Measurements from ENCODE around the gene CACNA2D3.
"Not testable (repeated sequence)": the region's sequence is repeated elsewhere in the genome, so short reads cannot be mapped to it uniquely, and the experiment has no call there.

Gene CACNA2D3

DNA sequence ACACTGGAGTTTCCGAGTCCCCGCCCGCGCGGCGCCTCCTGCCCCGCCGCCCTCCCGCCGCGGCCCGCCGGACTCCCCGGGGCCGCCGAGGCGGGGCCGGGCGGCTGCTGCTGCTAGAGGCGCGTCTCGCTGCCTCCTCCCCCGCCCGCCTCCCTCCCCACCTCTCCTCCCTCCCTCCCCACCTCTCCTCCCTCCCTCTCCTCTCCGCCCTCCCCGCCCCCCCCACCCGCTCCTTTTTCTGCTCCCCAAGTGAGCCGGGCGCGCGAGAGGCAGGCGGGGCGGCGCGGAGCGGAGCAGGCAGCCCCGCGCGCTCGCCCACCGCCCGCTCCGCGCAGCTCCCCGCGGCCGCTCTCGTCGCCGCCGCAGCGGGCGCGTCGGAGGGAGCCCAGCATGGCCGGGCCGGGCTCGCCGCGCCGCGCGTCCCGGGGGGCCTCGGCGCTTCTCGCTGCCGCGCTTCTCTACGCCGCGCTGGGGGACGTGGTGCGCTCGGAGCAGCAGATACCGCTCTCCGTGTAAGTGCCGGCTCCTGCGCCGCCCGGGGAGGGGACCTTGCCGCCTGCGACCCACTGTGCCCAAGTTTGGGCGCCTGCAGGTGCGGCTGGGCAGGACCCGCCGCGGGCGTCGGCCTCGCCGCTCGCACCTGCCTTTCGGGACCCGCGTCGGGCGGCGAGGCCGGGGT, at the start of gene CACNA2D3:
Gene CACNA2D3 (plus strand): TSS at position 229 of the 679 bp plus-strand sequence.
- DNase-seq (ENCODE audit: low read depth in 2 of 2), result no peak

DNA sequence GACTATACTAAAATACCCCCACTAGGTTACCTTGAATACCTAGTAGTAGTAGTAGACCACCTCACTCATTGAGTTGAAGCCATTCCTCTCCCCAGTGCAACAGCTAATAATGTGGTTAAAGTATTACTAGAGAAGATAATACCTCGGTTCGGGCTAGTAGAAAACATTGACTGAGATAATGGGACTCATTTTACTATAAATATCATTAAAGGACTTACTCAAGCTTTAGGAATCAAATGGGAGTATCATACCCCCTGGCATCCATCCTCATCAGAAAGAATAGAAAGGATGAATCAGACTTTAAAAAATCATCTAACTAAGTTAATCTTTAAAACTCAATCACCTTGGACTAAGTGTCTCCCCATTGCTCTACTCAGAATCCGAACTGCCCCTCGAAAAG, 49.0 kb upstream of the CACNA2D3 start:
- DNase-seq (ENCODE audit: low read depth in 2 of 2), result no peak

DNA sequence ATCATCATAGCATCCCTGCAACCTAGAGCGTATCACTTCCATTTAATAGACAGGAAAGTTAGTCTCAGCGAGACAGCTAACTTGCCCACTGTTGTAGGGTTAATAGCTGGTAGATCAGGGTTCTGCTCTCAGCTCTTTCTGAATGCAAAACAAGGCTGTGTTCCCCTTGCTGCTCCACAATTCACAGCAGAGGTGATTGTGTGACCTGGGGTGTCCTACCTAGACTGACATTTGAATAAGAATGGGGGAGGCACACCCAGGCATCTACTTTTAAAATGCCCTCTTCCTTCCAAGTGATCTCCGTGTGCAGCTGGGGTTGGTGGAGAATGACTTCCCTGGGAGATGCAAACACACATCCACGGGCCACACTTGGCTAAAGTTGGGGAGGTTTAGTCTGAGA, 43.0 kb upstream of the CACNA2D3 start:
- no peak for DNase-seq (ENCODE audit: low read depth in 2 of 2)

DNA sequence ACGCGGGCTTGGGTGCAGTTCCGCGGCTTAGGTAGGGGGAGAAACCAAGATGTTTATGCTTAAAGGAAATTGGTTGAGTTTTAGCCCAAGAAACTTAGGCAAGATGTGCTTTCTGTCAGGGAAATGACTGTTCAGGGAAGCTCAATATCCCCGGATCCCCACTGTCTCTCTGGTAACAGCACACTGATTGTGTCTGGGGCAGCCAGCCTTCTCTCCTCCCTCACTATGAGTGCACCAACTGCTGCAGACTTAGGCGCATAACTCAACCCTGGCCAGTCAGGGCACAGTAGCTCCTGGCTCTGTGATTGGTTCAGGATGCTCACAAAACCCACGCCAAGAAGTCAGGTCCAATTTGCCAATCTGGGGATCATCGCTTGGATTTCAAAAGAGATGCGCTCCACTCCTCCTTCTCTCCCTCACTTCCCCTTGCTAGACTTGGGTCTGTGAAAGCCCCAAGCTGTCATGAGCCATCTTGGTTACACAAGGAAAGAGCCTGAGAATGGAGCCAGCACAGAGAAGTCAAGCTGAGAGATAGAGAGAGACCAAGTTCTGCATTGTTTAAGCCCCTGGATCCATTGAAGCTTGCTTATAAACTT, 42.5 kb upstream of the CACNA2D3 start:
- DNase-seq (ENCODE audit: low read depth in 2 of 2), result no peak

DNA sequence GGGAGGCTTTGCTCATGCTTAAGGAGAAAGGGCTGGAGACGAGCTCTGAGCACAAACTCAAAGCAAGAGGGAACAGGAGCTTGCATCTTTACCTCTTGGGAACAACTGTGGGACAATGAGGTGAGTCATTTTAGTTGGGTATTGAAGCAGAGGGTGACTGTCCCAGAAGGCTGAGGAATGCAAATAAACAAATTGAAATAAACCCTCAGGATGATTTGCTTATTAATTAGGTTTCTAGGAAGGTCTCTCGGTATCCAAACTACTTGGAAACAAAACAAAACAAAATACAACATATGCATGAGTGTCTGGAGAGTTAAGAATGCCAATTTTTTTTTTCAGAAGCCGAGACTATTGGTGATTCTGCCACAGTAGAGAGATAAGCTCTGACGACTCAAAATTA, 38.4 kb upstream of the CACNA2D3 start:
- DNase-seq (ENCODE audit: low read depth in 2 of 2), result no peak

- DNase-seq (ENCODE audit: low read depth in 2 of 2), result no peak
Observed at GRCh38 chr3:54085936-54086335, 36.4 kb upstream of the CACNA2D3 start.

DNA sequence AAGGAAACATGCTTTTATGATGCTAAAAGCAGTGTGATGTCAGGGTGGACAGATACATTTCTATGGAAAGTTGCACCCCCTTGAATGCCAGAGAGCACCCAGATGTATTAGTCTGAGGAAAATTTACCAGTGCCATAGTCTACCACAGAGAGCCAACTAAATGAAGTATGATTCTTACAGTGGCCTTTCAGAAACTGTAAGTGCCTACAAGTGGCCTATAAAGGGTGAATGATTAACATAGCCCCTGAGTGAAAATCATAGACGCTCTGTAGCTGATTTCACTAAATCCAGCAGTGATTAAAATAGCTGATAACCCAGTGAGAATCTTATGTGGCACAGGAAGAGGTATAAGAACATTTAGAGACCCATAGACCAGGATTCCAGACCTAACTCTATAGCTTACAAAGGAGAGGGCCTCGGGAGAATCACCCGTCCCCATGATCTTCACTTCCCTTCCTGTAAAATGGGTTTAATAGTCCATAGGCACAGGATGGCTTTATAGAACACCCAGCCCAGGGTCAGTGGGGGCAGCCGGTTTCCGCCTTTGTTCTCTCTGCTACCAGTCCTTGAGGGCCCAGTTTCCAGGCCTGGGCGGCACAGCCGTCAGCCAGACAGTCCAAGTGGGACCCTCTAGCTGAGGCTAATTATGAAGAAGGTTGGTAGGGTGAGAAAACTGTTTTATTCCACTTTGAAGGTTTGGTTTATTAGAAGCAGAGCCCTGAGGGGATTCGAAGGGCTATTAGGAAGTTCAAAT, 35.5 kb upstream of the CACNA2D3 start:
- DNase-seq (ENCODE audit: low read depth in 2 of 2), result no peak

GRCh38 chr3:54087581-54088410, 34.6 kb upstream of the CACNA2D3 start:
- DNase-seq (ENCODE audit: low read depth in 2 of 2), result no peak

- no peak for DNase-seq (ENCODE audit: low read depth in 2 of 2)
Observed at GRCh38 chr3:54093491-54094248, 28.7 kb upstream of the CACNA2D3 start.

- DNase-seq (ENCODE audit: low read depth in 2 of 2), result no peak
Observed at GRCh38 chr3:54094926-54095325, 27.4 kb upstream of the CACNA2D3 start.

- DNase-seq (ENCODE audit: low read depth in 2 of 2), result no peak
Observed at GRCh38 chr3:54099381-54099780, 23.0 kb upstream of the CACNA2D3 start.

GRCh38 chr3:54104084-54104483, 18.3 kb upstream of the CACNA2D3 start:
- DNase-seq (ENCODE audit: low read depth in 2 of 2), result no peak

DNA sequence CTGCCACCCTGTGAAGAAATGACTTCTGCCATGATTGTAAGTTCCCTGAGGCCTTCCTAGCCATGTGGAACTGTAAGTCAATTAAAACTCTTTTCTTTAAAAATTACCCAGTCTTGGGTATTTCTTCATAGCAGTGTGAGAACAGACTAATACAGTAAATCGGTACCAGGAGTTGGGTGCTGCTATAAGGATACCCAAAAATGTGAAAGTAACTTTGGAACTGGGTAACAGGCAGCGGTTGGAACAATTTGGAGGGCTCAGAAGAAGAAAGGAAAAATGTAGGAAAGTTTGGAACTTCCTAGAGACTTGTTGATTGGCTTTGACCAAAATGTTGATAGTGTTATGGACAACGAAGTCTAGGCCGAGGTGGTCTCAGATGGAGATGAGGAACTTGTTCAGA, 6.2 kb upstream of the CACNA2D3 start:
- not testable (repeated sequence) for DNase-seq (ENCODE audit: low read depth in 2 of 2)

DNA sequence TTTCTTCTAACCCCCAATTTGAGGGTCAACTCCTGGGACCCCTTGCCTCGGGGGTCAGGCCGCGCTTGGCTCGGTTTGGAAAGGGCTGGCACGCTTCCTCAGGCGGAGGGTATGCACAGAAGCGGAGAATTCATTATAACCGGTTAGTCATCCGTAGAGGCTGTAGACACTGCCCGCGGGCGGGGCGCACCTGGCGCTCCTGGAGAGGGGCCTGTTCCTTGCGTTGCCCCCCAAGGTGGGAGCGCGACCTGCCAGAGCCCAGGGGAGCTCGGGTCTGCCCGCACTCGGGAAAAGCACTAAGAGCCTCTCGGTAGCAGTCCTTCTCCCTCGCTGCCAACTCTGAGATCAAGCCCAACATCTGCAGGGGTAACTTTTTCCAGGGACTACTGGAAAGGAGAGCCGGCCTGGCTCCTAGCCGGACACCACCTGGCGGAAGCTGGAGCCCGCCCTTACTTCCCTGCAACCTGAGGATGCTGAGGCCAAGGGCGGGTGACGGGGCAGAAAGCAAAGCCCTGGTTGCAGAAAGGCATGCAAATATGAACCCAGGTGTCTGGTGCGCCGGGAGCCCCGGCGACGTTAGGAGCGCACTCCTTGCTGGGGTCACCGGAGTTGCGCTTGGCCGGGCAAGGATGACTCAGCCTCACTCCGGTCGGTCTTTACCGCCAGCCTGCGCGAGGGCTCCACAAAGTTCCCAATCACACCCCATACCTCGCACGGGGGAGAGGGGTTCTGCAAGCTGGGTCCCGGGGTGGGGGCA, 1.5 kb upstream of the CACNA2D3 start:
- DNase-seq (ENCODE audit: low read depth in 2 of 2), result no peak

GRCh38 chr3:54121414-54122323, 683 bp upstream of the CACNA2D3 start:
- DNase-seq (ENCODE audit: low read depth in 2 of 2), result no peak

GRCh38 chr3:54123003-54123775, 837 bp downstream of the CACNA2D3 start:
- DNase-seq (ENCODE audit: low read depth in 2 of 2), result no peak

- no peak for DNase-seq (ENCODE audit: low read depth in 2 of 2)
Observed at GRCh38 chr3:54123776-54124196, 1.4 kb downstream of the CACNA2D3 start.

DNA sequence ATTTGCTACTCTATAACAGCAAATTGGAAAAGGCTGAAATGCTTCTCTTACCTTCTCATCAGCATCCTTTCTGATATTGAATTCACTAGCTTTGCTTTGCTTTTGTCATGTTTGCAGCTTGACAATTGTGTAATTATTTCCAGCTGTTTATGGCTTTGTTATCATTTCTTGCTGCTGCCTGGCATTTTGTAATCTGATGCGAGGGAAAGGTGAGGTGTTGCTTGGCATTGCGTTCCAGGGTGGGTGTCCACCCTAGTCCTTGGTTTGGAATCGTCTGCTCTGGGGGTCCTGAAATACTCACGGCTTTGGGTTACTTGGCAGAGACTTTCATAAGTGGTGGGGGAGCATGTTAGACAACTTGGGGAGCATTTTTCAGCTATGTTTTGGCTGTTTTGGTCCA, 2.9 kb downstream of the CACNA2D3 start:
- no peak for DNase-seq (ENCODE audit: low read depth in 2 of 2)

- DNase-seq (ENCODE audit: low read depth in 2 of 2), result no peak
Observed at GRCh38 chr3:54126551-54126950, 4.2 kb downstream of the CACNA2D3 start.

All from fibroblast of skin of left quadriceps (primary cell).